ENCODE data around the gene SFN. TPM values are rescaled to one million over a fixed set of nuclear protein-coding genes. Genes with fewer than 3 reads are reported as not detected.

The SFN gene
- total and polyA plus RNA-seq, 2 of the 13 experiments (the other 11 are each of a cell fraction or from before 2014, with no cell fraction given), result 4.3 to 5.6 TPM

DNA sequence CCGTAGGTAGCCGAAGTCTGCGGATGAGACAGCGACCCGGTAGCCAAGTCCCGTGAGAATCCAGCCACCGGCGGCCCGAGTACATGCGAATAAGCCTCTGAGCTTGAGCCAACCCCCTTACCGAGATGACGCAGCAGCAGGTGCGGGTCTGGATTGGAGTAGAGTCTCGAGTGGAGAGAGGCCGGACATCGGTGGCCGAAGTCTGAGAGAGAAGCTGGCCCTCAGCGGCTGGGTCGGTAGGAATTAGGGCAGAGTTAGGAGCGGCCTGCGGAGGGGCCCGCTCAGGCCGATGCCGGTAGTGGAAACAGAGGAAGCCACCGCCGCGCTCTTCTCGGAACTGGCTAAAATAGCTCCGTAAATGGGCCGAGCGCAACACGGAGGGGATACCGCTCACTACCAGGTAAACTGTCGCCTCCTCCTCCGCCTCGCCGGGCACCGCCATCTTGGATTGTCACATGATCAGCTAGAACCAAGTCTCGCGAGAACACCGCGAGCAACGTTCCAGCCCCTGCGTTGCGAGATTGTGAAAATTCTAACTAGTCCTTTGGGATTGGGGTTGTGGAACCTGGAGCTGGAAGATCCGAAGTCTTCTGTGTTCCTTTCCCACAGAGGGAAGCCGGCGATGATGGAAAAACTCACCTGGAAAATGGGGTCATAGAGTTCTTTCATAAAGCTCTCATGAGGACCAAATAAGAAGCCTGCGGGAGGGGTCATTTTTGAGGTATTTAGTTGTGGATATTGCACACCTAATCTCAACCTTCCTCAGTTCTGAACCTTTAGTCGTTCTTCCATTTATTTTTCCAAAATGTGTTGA, 37.3 kb downstream of the SFN start, which contains the start of gene GPATCH3 (continued):
- TF ChIP-seq, protein P1, sequence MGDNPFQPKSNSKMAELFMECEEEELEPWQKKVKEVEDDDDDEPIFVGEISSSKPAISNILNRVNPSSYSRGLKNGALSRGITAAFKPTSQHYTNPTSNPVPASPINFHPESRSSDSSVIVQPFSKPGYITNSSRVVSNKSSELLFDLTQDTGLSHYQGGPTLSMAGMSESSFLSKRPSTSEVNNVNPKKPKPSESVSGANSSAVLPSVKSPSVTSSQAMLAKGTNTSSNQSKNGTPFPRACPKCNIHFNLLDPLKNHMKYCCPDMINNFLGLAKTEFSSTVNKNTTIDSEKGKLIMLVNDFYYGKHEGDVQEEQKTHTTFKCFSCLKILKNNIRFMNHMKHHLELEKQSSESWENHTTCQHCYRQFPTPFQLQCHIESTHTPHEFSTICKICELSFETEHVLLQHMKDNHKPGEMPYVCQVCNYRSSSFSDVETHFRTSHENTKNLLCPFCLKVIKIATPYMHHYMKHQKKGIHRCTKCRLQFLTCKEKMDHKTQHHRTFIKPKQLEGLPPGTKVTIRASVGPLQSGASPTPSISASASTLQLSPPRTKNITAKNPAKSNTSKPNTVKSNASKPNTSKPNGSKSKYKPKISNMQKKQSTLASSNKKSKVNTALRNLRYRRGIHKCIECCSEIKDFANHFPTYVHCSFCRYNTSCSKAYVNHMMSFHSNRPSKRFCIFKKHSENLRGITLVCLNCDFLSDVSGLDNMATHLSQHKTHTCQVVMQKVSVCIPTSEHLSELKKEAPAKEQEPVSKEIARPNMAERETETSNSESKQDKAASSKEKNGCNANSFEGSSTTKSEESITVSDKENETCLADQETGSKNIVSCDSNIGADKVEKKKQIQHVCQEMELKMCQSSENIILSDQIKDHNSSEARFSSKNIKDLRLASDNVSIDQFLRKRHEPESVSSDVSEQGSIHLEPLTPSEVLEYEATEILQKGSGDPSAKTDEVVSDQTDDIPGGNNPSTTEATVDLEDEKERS (CRISPR knock-in tag; IDR thresholded peaks at IDR 0.05), result no peak
- TF ChIP-seq KLF12 (CRISPR knock-in tag; IDR thresholded peaks at IDR 0.05; ENCODE audit: borderline replicate concordance) (no peak), ZNF564 (CRISPR knock-in tag; IDR thresholded peaks at IDR 0.05) (no peak), NONO (IDR thresholded peaks at IDR 0.05) (no peak), NONO (CRISPR knock-in tag; conservative IDR thresholded peaks at IDR 0.05) (peak; percentile 76), ZSCAN25 (CRISPR knock-in tag; IDR thresholded peaks at IDR 0.05) (no peak), RXRA (CRISPR knock-in tag; IDR thresholded peaks at IDR 0.05) (peak; percentile 63), RAD51 (IDR thresholded peaks at IDR 0.05; ENCODE audit: borderline replicate concordance) (peak; percentile 50; the same call in 1 of the 2 replicates), SP1 (IDR thresholded peaks at IDR 0.05) (peak; percentile 82; the same call in 1 of the 2 replicates), SP1 (CRISPR knock-in tag; IDR thresholded peaks at IDR 0.05) (peak; percentile 36; the same call in 1 of the 2 replicates), KLF11 (CRISPR knock-in tag; IDR thresholded peaks at IDR 0.05) (no peak), ZBTB7A (CRISPR knock-in tag; IDR thresholded peaks at IDR 0.05) (peak; percentile 18; the same call in 1 of the 2 replicates)
- TF ChIP-seq, protein P2, sequence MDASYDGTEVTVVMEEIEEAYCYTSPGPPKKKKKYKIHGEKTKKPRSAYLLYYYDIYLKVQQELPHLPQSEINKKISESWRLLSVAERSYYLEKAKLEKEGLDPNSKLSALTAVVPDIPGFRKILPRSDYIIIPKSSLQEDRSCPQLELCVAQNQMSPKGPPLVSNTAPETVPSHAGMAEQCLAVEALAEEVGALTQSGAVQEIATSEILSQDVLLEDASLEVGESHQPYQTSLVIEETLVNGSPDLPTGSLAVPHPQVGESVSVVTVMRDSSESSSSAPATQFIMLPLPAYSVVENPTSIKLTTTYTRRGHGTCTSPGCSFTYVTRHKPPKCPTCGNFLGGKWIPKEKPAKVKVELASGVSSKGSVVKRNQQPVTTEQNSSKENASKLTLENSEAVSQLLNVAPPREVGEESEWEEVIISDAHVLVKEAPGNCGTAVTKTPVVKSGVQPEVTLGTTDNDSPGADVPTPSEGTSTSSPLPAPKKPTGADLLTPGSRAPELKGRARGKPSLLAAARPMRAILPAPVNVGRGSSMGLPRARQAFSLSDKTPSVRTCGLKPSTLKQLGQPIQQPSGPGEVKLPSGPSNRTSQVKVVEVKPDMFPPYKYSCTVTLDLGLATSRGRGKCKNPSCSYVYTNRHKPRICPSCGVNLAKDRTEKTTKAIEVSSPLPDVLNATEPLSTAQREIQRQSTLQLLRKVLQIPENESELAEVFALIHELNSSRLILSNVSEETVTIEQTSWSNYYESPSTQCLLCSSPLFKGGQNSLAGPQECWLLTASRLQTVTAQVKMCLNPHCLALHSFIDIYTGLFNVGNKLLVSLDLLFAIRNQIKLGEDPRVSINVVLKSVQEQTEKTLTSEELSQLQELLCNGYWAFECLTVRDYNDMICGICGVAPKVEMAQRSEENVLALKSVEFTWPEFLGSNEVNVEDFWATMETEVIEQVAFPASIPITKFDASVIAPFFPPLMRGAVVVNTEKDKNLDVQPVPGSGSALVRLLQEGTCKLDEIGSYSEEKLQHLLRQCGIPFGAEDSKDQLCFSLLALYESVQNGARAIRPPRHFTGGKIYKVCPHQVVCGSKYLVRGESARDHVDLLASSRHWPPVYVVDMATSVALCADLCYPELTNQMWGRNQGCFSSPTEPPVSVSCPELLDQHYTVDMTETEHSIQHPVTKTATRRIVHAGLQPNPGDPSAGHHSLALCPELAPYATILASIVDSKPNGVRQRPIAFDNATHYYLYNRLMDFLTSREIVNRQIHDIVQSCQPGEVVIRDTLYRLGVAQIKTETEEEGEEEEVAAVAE (CRISPR knock-in tag; IDR thresholded peaks at IDR 0.05; ENCODE audit: borderline replicate concordance), result no peak
- TF ChIP-seq, protein P3, sequence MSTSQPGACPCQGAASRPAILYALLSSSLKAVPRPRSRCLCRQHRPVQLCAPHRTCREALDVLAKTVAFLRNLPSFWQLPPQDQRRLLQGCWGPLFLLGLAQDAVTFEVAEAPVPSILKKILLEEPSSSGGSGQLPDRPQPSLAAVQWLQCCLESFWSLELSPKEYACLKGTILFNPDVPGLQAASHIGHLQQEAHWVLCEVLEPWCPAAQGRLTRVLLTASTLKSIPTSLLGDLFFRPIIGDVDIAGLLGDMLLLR (CRISPR knock-in tag; IDR thresholded peaks at IDR 0.05), result peak; percentile 45; the same call in 1 of the 2 replicates
- TF ChIP-seq, protein P4, sequence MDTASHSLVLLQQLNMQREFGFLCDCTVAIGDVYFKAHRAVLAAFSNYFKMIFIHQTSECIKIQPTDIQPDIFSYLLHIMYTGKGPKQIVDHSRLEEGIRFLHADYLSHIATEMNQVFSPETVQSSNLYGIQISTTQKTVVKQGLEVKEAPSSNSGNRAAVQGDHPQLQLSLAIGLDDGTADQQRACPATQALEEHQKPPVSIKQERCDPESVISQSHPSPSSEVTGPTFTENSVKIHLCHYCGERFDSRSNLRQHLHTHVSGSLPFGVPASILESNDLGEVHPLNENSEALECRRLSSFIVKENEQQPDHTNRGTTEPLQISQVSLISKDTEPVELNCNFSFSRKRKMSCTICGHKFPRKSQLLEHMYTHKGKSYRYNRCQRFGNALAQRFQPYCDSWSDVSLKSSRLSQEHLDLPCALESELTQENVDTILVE (CRISPR knock-in tag; IDR thresholded peaks at IDR 0.05), result peak; percentile 69; the same call in 1 of the 2 replicates
- TF ChIP-seq, protein P5, sequence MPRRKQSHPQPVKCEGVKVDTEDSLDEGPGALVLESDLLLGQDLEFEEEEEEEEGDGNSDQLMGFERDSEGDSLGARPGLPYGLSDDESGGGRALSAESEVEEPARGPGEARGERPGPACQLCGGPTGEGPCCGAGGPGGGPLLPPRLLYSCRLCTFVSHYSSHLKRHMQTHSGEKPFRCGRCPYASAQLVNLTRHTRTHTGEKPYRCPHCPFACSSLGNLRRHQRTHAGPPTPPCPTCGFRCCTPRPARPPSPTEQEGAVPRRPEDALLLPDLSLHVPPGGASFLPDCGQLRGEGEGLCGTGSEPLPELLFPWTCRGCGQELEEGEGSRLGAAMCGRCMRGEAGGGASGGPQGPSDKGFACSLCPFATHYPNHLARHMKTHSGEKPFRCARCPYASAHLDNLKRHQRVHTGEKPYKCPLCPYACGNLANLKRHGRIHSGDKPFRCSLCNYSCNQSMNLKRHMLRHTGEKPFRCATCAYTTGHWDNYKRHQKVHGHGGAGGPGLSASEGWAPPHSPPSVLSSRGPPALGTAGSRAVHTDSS (CRISPR knock-in tag; conservative IDR thresholded peaks at IDR 0.05), result no peak

Measured in HepG2 (cell line).